Esophagus muscularis mucosa (tissue), 4 donors: ENCODE data around the gene GSE1. TPM values are rescaled to one million over a fixed set of nuclear protein-coding genes. Genes with fewer than 3 reads are reported as not detected.

Experiments
- DNase-seq: peaks from one replicate; pipeline ENCODE4 v3.0.0-alpha.2; 2017; ENCODE audit errors: extremely low spot score
- H3K27ac ChIP-seq, 4 donors: fragments of 200-600 bp; sonication (generic); replicated peaks in 1 of 4; 1 replicate in 3 of 4; 2 replicates in 1 of 4; pipeline ENCODE4 v1.5.1; 2016 to 2019; ENCODE audit warnings: mild to moderate bottlenecking in 1 of 4
- H3K27me3 ChIP-seq, 4 donors: fragments of 200-600 bp; sonication (generic); one replicate each; pipeline versions ENCODE4 v1.5.1 to v1.6.0; 2016 to 2019
- H3K36me3 ChIP-seq, 4 donors: fragments of 200-600 bp; sonication (generic); one replicate each; pipeline ENCODE4 v1.5.1; 2016 to 2019
- H3K4me1 ChIP-seq, 4 donors: fragments of 200-600 bp; sonication (generic); one replicate each; pipeline ENCODE4 v1.5.1; 2016 to 2019
- H3K4me3 ChIP-seq, 4 donors: fragments of 200-600 bp; sonication (generic); 1 replicate in 2 of 4; 2 replicates in 2 of 4; pipeline ENCODE4 v1.5.1; 2016 to 2019; ENCODE audit warnings: mild to moderate bottlenecking in 4 of 4, moderate library complexity in 1 of 4
- H3K9me3 ChIP-seq, 4 donors: fragments of 200-600 bp; sonication (generic); 1 replicate in 3 of 4; 2 replicates in 1 of 4; pipeline ENCODE4 v1.5.1; 2016 to 2019
- EP300 ChIP-seq: sonication (generic); formaldehyde crosslinking; IDR thresholded peaks from one replicate; pipeline ENCODE4 v1.6.1; 2017; ENCODE audit warnings: antibody characterized with exemption
- POLR2A ChIP-seq: fragments of 450-650 bp; IDR thresholded peaks from one replicate; pipeline ENCODE4 v1.6.1; 2017; ENCODE audit warnings: antibody characterized with exemption, moderate library complexity, mild to moderate bottlenecking, low read depth
- POLR2AphosphoS5 ChIP-seq, 2 donors: sonication (generic); formaldehyde crosslinking; IDR thresholded peaks; one replicate each; pipeline ENCODE4 v1.6.1; 2017; ENCODE audit warnings: antibody characterized with exemption in 2 of 2
- WGBS: methylation state at CpG from one replicate; pipeline ENCODE4 v1.1.5; 2018; 5-methylcytosine and 5-hydroxymethylcytosine counted together
- intact Hi-C: fragments of 100-400 bp; cut with DNase I; formaldehyde crosslinking; loops from one replicate; pipeline ENCODE4 v1.15.1; 2023
- total RNA-seq, 4 donors: library from RNA; depleted of rRNA; stranded (reverse); fragments of >200 nt; gene quantifications; one replicate each; pipeline versions ENCODE4 v1.1.0 to v1.2.1, GENCODE V29; 2016
- TF ChIP-seq, protein P1 (sequence below), 3 experiments: fragments of 200-600 bp in 2 of 3; fragments of 450-650 bp in 1 of 3; sonication (generic) in 2 of 3; IDR thresholded peaks; one replicate each; pipeline ENCODE4 v1.5.1; 2017 to 2019; ENCODE audit warnings: antibody characterized with exemption in 3 of 3, mild to moderate bottlenecking in 2 of 3, moderate library complexity in 1 of 3

The GSE1 gene
- total RNA-seq, 4 donors from 2014 or later = 45.4 to 79.4 (median 49.5) TPM

DNA sequence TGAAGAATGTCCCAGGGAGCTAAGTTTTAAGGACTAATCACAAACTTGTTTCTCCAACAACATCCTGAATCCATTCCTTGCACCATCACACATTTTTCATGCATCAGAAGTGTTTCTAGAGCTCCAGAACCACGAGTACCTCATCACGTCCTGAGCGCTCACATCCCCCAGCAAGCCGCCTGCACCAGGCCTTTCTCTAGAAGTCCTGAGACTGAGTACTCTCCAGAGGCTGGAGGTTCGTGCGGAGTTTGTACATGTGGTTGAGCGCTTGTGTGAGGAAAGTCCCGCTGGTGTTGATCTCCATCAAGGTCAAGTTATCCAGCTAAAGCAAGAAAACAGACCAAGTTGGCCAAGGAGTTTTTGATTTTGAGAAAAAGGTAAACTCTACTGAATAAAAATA, 64.9 kb downstream of the GSE1 start:
- WGBS = 84% methylated on average over 8 of the region's 8 CpGs
- Histone ChIP-seq H3K4me3 (no peak overlapping the region), H3K27ac (no peak overlapping the region), H3K27me3 (no peaks in the 10 kb centered on the region), H3K9me3 (no peaks in the 10 kb centered on the region), H3K4me1 (peaks cover 8 to 12% (median 11%) of the 10 kb centered on the region in 4 donors), H3K36me3 (peaks cover 0 to 54% (median 8%) of the 10 kb centered on the region in 4 donors)
- no peak for DNase-seq
- TF ChIP-seq POLR2AphosphoS5 (IDR thresholded peaks at IDR 0.05) = no peak
- TF ChIP-seq, protein P1, sequence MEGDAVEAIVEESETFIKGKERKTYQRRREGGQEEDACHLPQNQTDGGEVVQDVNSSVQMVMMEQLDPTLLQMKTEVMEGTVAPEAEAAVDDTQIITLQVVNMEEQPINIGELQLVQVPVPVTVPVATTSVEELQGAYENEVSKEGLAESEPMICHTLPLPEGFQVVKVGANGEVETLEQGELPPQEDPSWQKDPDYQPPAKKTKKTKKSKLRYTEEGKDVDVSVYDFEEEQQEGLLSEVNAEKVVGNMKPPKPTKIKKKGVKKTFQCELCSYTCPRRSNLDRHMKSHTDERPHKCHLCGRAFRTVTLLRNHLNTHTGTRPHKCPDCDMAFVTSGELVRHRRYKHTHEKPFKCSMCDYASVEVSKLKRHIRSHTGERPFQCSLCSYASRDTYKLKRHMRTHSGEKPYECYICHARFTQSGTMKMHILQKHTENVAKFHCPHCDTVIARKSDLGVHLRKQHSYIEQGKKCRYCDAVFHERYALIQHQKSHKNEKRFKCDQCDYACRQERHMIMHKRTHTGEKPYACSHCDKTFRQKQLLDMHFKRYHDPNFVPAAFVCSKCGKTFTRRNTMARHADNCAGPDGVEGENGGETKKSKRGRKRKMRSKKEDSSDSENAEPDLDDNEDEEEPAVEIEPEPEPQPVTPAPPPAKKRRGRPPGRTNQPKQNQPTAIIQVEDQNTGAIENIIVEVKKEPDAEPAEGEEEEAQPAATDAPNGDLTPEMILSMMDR (IDR thresholded peaks at IDR 0.05) = no peak
- intact Hi-C loops = no loop called here

DNA sequence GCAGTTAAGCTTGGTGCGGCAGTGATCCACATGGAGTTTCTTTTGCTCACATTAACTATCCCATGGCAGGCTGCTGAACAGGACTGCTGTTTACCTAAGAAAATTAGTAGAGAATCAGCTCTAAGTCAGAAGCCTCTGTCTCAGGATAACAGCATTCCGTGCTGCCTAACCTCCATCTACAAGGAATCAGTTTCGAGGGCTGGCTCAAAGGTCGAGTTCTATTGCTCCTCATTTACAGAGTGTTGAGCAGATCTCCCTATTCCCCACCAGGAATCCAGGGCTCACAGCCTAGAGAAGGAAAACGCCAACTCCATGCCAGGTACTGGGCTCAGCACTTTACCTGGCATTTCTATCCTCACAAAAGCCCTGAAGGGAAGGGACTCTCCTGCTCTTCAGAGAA, 65.7 kb downstream of the GSE1 start:
- intact Hi-C loops = no loop called here
- no peak overlapping the region for H3K4me3 ChIP-seq
- no peak for DNase-seq
- H3K27me3 ChIP-seq = no peaks in the 10 kb centered on the region
- H3K27ac ChIP-seq = no peak overlapping the region
- peaks cover 0 to 48% (median 6%) of the 10 kb centered on the region in 4 donors for H3K36me3 ChIP-seq
- TF ChIP-seq, protein P1 (IDR thresholded peaks at IDR 0.05) = no peak
- no peak for TF ChIP-seq EP300
- TF ChIP-seq POLR2AphosphoS5 (IDR thresholded peaks at IDR 0.05) = no peak
- no peak for TF ChIP-seq POLR2A
- no peaks in the 10 kb centered on the region for H3K9me3 ChIP-seq
- whole genome bisulfite sequencing = 95% methylated on average over 5 of the region's 5 CpGs
- H3K4me1 ChIP-seq = peaks cover 6 to 9% (median 7%) of the 10 kb centered on the region in 4 donors

DNA sequence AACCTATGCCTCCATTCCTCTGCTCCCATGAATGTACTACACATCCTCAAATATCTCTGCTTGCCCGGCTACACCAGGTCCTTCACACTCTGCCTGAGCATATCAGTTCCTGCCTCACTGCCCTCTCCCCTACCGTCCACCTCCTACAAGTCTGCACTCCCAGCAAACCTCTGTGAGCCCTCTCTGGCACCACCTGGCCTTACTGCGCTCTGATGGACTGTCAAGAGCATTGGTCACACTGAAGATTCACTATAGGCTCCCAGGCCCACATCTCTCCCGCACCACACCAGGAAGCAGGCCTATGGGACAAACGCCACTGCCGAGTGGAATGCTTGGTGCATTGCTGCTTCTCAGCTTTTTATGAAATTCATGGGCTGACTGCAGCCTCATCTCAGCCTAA, 66.7 kb downstream of the GSE1 start:
- 94% methylated on average over 6 of the region's 6 CpGs for whole genome bisulfite sequencing
- H3K4me3 ChIP-seq = no peak overlapping the region
- TF ChIP-seq POLR2AphosphoS5 (IDR thresholded peaks at IDR 0.05) (no peak), EP300 (no peak), POLR2A (no peak)
- TF ChIP-seq, protein P1 (IDR thresholded peaks at IDR 0.05) = no peak
- no peak for DNase-seq
- no peak overlapping the region for H3K27ac ChIP-seq
- intact Hi-C loops = no loop called here
- H3K27me3 ChIP-seq = no peaks in the 10 kb centered on the region
- H3K9me3 ChIP-seq = no peaks in the 10 kb centered on the region
- peaks cover 0 to 2% (median 0%) of the 10 kb centered on the region in 4 donors for H3K4me1 ChIP-seq
- H3K36me3 ChIP-seq = peaks cover 0 to 38% (median 5%) of the 10 kb centered on the region in 4 donors

DNA sequence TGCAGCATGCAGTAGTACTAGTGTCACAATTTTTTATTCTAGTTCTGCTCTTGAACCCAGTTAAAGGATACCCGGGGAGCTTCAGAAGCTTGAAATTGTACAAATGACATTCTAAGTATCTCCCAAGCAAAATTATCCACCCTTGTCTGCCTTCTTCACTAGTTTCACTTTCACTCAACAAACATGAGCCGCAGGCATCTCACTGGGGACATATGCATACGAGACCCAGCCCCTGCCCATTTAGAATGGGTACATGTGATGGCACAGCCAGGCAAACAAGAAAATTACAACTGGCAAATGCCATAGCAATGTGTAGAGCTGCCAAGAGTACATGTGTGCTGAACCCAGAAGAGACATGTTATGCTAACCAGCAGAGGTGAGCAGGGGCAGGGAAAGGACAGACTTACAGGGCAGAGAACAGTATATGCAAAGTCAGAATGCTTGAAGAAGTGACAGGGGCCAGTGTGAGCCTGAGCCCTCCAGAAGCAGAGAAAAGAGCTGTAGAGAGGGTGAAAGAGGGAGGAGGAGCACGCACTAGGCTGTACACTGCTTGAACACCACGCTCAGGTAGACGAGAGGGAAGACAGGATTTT, 67.3 kb downstream of the GSE1 start:
- no peaks in the 10 kb centered on the region for H3K4me1 ChIP-seq
- intact Hi-C loops = no loop called here
- H3K36me3 ChIP-seq = peaks cover 0 to 32% (median 2%) of the 10 kb centered on the region in 4 donors
- no peaks in the 10 kb centered on the region for H3K27me3 ChIP-seq
- no peaks in the 10 kb centered on the region for H3K9me3 ChIP-seq
- no peak for DNase-seq
- 89% methylated on average over 6 of the region's 6 CpGs for WGBS
- no peak overlapping the region for H3K27ac ChIP-seq
- TF ChIP-seq EP300 (no peak), POLR2AphosphoS5 (IDR thresholded peaks at IDR 0.05) (no peak), POLR2A (no peak)
- TF ChIP-seq, protein P1 (IDR thresholded peaks at IDR 0.05) = no peak
- H3K4me3 ChIP-seq = no peak overlapping the region

DNA sequence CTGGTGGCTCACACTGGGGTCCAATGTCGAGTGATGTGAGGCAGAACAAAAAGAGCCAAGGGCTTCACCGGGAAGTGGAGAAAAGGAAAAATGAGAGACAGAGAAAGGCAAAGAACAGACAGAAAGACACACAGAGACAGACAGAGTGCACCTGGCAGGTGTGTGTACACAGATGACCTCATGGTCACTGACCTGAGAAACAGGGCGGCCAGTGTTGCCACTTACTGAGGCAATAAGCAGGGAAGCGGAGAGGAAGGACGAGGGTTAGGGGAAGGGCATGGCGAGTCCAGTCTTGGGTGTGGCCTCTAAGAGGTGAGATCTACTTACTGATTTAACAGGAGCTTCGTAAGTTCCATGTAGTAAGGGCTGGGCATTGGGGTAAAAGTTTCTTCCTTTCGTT, 68.1 kb downstream of the GSE1 start:
- Histone ChIP-seq H3K36me3 (peaks cover 0 to 24% (median 1%) of the 10 kb centered on the region in 4 donors), H3K27me3 (no peaks in the 10 kb centered on the region), H3K9me3 (no peaks in the 10 kb centered on the region), H3K27ac (no peak overlapping the region), H3K4me1 (no peaks in the 10 kb centered on the region), H3K4me3 (no peak overlapping the region)
- no peak for DNase-seq
- intact Hi-C loops = no loop called here
- 85% methylated on average over 8 of the region's 8 CpGs for WGBS
- TF ChIP-seq EP300 (no peak), POLR2AphosphoS5 (IDR thresholded peaks at IDR 0.05) (no peak), POLR2A (no peak)
- TF ChIP-seq, protein P1 (IDR thresholded peaks at IDR 0.05) = no peak
